Neutrophil (primary cell): ENCODE measurements around the gene CENPT.

Experiments used
- H3K27ac ChIP-seq: fragments of 200-600 bp; sonication (generic); 2 replicates; pipeline ENCODE4 v1.5.1; 2016; ENCODE audit warnings: mild to moderate bottlenecking, moderate library complexity
- H3K27me3 ChIP-seq: fragments of 200-600 bp; sonication (generic); 2 replicates; pipeline ENCODE4 v1.6.0; 2016; ENCODE audit warnings: mild to moderate bottlenecking
- H3K36me3 ChIP-seq: fragments of 200-600 bp; sonication (generic); 2 replicates; pipeline ENCODE4 v1.5.1; 2017
- H3K4me1 ChIP-seq, 2 experiments: fragments of 200-600 bp in 1 of 2; sonication (generic) in 1 of 2; 1 replicate in 1 of 2; 2 replicates in 1 of 2; pipeline versions ENCODE4 v1.5.1 to v1.6.1; 2013 to 2016; ENCODE audit warnings: low read depth in 1 of 2, low read length in 1 of 2, mild to moderate bottlenecking in 1 of 2, moderate library complexity in 1 of 2; ENCODE audit not compliant: control insufficient read depth in 1 of 2, insufficient read depth in 1 of 2
- H3K4me3 ChIP-seq, 2 experiments: fragments of 200-600 bp in 1 of 2; sonication (generic) in 1 of 2; 1 replicate in 1 of 2; 2 replicates in 1 of 2; pipeline ENCODE4 v1.5.1; 2013 to 2016; ENCODE audit warnings: low read depth in 1 of 2, low read length in 1 of 2, mild to moderate bottlenecking in 1 of 2, moderate library complexity in 1 of 2
- H3K9me3 ChIP-seq: fragments of 200-600 bp; sonication (generic); 2 replicates; pipeline ENCODE4 v1.5.1; 2016
- CTCF ChIP-seq: fragments of 200-600 bp; sonication (generic); IDR thresholded peaks from 2 replicates; pipeline ENCODE4 v1.5.1; 2016; ENCODE audit warnings: antibody characterized with exemption

CENPT gene

GRCh38 chr16:67844497-67844896, 3.0 kb downstream of the CENPT start:
- H3K27ac ChIP-seq = no peak overlapping the region
- H3K27me3 ChIP-seq = no peaks in the 10 kb centered on the region
- TF ChIP-seq CTCF = no peak
- no peak overlapping the region for H3K4me3 ChIP-seq
- H3K4me1 ChIP-seq = peaks cover 41 to 59% of the 10 kb centered on the region in 2 experiments
- H3K36me3 ChIP-seq = no peaks in the 10 kb centered on the region
- H3K9me3 ChIP-seq = no peaks in the 10 kb centered on the region

- peak overlapping the region; percentile 96 for H3K4me3 ChIP-seq
- no peak for TF ChIP-seq CTCF
- H3K27me3 ChIP-seq = no peaks in the 10 kb centered on the region
- no peaks in the 10 kb centered on the region for H3K36me3 ChIP-seq
- peaks cover 41 to 59% of the 10 kb centered on the region in 2 experiments for H3K4me1 ChIP-seq
- peak overlapping the region; percentile 92 for H3K27ac ChIP-seq
- no peaks in the 10 kb centered on the region for H3K9me3 ChIP-seq
These were observed 4.1 kb downstream of the CENPT start for GRCh38 chr16:67843343-67843765.

- Histone ChIP-seq H3K4me1 (peaks cover 40 to 54% of the 10 kb centered on the region in 2 experiments), H3K9me3 (no peaks in the 10 kb centered on the region), H3K27ac (peak overlapping the region; percentile 92), H3K36me3 (no peaks in the 10 kb centered on the region), H3K27me3 (no peaks in the 10 kb centered on the region), H3K4me3 (peak overlapping the region; percentile 96)
- TF ChIP-seq CTCF = no peak
These were observed 4.8 kb downstream of the CENPT start for GRCh38 chr16:67842509-67843342.

GRCh38 chr16:67841816-67842508, 5.5 kb downstream of the CENPT start, which contains the start of gene THAP11:
Gene THAP11, plus strand, starts transcription at chr16:67842320. Its CDS starts 235 bp downstream, at chr16:67842555.
- peak; percentile 97 for TF ChIP-seq CTCF
- no peaks in the 10 kb centered on the region for H3K36me3 ChIP-seq
- no peaks in the 10 kb centered on the region for H3K9me3 ChIP-seq
- peaks cover 33 to 47% of the 10 kb centered on the region in 2 experiments for H3K4me1 ChIP-seq
- H3K27me3 ChIP-seq = no peaks in the 10 kb centered on the region
- H3K27ac ChIP-seq = peak within 1 kb of the TSS; percentile 92
- H3K4me3 ChIP-seq = peak within 1 kb of the TSS; percentile 96

- no peak for TF ChIP-seq CTCF
- peak overlapping the region; percentile 92 for H3K27ac ChIP-seq
- H3K9me3 ChIP-seq = no peaks in the 10 kb centered on the region
- no peaks in the 10 kb centered on the region for H3K27me3 ChIP-seq
- peak overlapping the region; percentile 96 for H3K4me3 ChIP-seq
- H3K4me1 ChIP-seq = peaks cover 33 to 46% of the 10 kb centered on the region in 2 experiments
- no peaks in the 10 kb centered on the region for H3K36me3 ChIP-seq
These were observed 6.2 kb downstream of the CENPT start for GRCh38 chr16:67841198-67841815.
